GM18507 (cell line): ENCODE measurements around the gene MFAP3.

ENCODE experiments used
- DNase-seq: peaks from one replicate; pipeline ENCODE4 v3.0.0; 2011; ENCODE audit warnings: low read depth; ENCODE audit not compliant: insufficient read length; ENCODE audit errors: extremely low spot score
- FAIRE-seq: peaks from 2 replicates; lab custom pipeline; 2011; peaks lifted over from hg19 to GRCh38; lab: Jason Lieb, UNC

The MFAP3 gene

DNA sequence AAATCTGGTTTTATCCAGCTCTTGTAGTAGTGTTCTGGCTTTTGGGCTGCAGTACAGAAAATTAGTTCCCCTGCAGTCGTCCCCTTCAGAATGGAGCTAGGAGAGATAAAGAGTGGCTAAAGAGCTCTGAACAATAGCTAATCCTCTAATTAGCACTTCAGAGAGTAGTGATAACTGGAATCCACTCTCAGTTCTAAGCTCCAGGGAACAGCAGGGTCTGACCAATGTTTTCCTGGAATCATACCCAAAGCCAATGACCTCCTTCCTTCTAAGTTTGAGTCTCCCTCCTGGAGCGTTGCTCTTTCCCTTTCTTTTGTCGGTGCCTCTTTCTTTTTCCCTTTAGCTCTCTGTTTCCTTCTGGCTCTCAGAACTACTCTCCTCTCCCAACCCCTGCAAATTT lies 47.4 kb downstream of the MFAP3 start:
- FAIRE-seq, result no peak
- no peak for DNase-seq

DNA sequence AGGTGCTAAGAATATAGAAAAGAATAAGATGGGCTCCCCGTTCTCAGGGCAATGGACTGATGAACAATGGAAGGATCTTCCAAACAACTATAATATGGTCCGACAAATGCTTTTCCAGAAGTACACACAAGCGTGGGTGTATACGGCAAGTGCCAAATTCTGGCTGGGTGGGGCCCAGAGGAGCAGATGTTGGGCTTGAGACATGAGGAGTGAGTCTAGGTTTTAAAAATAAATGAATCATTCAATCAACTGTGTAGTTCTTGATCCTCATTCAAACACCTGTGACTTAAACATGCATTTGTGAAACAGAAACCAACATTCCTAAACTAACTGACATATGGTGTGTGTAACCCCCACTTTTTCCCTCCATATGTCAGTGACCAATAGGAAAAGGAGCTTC lies 47.9 kb downstream of the MFAP3 start:
- FAIRE-seq (no peak), DNase-seq (no peak)

- no peak for FAIRE-seq
- DNase-seq, result no peak
These were observed 48.5 kb downstream of the MFAP3 start for GRCh38 chr5:154087260-154087659.

DNA sequence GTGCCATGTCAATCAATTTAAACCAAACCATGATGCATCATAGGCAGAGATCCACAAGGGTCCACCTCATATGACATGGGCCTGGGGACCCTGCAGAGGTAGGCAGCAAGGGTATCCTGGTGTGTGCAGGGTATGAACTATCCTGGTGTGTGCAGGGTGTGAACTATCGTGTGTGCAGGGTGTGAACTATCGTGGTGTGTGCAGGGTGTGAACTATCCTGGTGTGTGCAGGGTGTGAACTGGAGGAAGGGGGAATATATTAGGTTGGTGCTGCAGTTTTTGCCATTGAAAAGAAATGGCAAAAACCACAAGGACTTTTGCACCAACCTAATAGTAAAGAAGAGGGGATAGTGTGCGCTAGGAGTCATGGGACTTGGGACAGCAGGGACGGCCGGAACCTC lies 50.0 kb downstream of the MFAP3 start:
- FAIRE-seq, result no peak
- no peak for DNase-seq

DNA sequence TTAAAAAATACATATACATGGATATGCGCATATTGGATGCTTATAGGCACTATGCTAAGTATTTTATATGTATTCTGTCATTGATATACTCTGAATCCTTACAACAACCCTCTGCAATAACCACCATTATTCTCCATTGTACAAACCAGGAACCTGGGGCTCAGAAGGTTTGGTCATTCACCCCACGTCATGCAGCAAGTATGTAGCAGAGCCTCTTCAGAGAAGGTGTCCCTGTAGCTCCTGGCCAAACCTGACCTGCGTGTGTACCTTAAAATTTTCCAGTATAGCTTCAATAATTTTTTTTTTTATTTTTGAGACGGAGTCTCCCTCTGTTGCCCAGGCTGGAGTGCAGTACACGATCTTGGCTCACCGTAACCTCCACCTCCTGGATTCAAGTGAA lies 51.9 kb downstream of the MFAP3 start:
- no peak for FAIRE-seq
- DNase-seq, result no peak

DNA sequence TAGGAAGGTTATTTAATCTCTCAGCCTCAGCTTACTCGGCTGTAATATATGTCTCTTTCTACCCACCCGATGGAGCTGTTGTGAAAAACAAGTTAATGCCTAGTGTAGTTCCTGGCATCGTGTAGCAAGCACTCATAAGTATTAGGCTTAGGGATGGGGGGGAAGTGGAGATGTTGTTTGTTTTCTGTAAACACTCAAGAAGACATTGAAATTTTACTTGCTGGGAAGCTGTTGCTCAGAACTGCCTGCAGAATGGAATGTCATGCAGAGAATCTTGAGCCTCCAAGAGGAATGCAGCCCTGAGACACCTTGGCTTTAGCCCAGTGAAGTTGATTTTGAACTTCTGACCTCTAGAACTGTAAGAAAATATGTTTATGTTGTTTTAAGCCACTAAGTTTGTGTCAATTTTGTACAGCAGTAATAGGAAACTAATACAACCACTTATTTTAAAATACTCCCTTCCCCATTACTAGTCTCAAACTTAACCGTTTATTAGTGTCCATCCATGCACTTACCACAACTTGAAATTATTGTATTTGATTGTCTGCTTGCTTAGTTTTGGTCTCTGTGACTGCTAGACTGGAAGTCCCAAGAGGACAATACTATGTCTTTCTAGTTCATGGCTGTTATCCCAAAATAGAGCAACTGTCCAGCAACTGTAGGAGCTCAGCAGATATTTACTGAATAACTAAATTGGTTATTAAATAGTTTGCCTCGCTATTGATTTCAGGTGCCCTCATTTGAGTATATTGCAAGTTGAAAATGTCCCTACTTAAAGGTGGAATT lies 53.8 kb downstream of the MFAP3 start:
- DNase-seq, result no peak
- no peak for FAIRE-seq

DNA sequence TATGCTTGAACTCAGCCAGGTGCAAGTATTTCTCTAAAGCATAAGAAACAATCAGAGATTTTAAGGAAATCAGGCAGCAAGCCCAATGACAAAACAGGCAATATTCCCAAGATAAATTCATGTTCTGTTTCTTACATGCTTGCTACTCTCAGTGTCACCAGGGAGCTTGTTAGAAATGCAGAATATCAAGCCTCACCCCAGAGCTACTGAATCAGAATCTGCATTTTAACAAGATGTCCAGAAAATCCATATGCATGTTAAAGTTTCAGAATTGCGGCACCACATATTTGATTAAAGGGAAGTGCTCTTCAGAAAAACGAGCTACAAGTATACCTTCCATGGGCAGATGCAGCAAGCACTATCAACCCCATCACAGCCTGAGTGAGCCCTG lies 54.4 kb downstream of the MFAP3 start:
- no peak for FAIRE-seq

DNA sequence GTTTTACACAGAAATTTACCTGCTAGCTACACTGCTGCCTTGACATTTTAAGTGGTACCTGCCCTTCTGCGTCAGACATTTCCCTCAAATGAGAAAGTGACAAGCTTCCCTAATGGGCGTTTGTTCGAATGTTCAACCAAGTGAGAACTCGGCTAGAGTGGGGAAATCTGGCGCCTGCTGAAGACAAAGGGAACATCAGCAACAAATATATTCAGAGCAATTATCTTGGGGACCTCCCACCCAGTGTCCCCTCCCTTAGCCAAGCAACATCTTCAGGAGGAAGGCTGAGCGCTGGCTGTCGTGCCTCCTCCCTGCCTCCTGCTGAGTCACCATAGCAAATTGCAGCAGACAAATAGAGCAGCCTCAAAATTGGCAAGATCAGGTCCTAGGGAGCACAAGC lies 57.1 kb downstream of the MFAP3 start:
- FAIRE-seq (no peak), DNase-seq (no peak)

More for the DNA sequence above, 54.4 kb downstream of the MFAP3 start:
- DNase-seq, result no peak

DNA sequence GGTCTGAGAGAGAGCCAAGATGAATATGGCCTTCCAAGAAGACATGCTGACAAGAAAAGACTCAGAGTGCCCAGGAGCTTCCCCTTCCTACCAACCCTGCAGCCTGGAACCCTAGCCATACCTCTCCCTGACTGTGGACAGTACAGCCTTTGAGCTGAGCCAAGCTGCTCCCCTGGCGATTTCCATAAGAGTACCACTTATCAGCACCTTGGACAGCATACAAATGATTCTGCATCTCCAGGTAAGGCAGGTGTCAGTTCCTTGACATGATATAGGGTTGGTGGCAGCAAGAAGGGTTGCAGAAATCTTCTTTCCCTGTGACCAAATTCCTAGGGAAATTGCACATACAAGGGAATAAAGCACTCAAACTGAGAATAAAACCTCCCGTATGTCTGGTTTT lies 58.3 kb downstream of the MFAP3 start:
- DNase-seq (no peak), FAIRE-seq (no peak)

DNA sequence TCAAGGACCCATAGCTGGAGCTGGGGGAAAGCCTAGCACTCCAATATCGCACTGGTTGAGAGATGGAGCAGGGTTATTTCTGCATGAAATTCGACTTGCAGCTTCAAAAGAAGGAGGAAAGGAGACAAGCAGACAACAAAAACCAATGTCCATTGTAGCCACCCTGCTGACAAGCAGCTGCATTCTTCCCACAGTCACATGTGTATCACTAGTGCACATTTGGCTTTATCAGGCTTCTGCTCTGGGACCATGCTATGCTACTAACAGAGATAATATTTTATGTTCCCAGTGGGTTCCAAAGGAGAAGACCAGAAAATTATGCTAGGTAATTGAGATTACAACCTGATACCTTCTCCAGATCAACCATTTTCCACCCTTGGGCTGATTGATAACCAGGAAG lies 59.7 kb downstream of the MFAP3 start:
- no peak for DNase-seq
- FAIRE-seq, result no peak

DNA sequence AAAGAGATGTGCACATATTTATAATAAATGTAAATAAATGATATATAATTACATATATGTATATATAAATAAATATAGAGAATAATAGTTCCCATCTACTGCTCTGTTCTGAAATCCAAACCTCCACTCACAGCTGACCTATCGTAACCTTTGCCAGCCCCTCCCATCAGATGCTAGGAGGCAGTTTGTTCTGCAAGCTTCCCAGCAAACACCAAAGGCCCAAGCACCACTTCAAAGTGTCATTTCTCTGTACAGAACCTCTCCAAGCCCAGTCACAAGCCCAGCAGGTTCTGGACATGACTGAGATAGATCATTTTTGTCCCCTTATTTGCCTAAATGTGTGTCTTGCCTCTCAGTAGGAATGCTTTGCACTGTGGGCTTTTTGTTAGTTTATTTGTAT lies 62.4 kb downstream of the MFAP3 start:
- DNase-seq (no peak), FAIRE-seq (no peak)

DNA sequence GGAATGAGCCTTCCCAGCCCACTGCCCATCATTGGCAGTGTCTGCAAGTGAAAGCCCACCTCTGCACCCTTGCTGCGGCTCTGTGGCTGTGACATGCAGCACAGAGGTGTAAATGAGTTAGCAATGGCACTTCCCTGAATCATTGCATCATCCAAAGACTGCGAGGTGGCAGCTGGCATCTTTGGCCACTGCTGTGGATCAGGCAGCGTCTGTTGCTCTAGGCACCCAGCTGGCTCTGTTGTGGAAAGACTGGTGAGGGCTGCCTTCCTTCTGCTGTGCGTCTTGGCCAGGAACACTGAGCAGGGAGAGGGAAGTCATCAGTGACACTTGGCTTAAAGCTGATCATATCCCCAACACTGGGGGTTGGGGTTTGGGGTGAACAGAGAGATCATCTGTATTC lies 64.5 kb downstream of the MFAP3 start:
- FAIRE-seq (no peak), DNase-seq (no peak)
